Ovary (tissue), 9 donors: ENCODE measurements around the gene EDC3. TPM values are rescaled to one million over a fixed set of nuclear protein-coding genes. Genes with fewer than 3 reads are reported as not detected.
"Not testable (repeated sequence)": the region's sequence is repeated elsewhere in the genome, so short reads cannot be mapped to it uniquely, and the experiment has no call there.

Experiments used
- DNase-seq, 5 donors: peaks; one replicate each; pipeline ENCODE4 v3.0.0-alpha.2; 2019 to 2020
- H3K27ac ChIP-seq, 2 donors: fragments of 200-600 bp; one replicate each; pipeline versions ENCODE4 v1.5.1 to v1.8.0; 2019 to 2022
- H3K27me3 ChIP-seq: fragments of 200-600 bp; one replicate; pipeline ENCODE4 v1.8.0; 2022
- H3K36me3 ChIP-seq: fragments of 200-600 bp; sonication (generic); one replicate; pipeline ENCODE4 v1.5.1; 2019
- H3K4me1 ChIP-seq: one replicate; pipeline ENCODE4 v1.8.1; 2013; ENCODE audit warnings: mild to moderate bottlenecking, moderate library complexity; ENCODE audit not compliant: insufficient read depth
- H3K4me3 ChIP-seq: fragments of 200-600 bp; sonication (generic); one replicate; pipeline ENCODE4 v1.5.1; 2017
- H3K9me3 ChIP-seq, 2 donors: fragments of 200-600 bp in 1 of 2; sonication (generic) in 1 of 2; one replicate each; pipeline versions ENCODE4 v1.5.1 to v1.8.1; 2013 to 2019; ENCODE audit warnings: mild to moderate bottlenecking in 1 of 2, moderate library complexity in 1 of 2
- CTCF ChIP-seq, 3 donors: fragments of 450-650 bp in 2 of 3; fragments of 200-600 bp in 1 of 3; IDR thresholded peaks; one replicate each; pipeline versions ENCODE4 v1.5.1 to v1.8.0; 2016 to 2022; ENCODE audit warnings: antibody characterized with exemption in 3 of 3, mild to moderate bottlenecking in 1 of 3
- EP300 ChIP-seq: sonication (generic); formaldehyde crosslinking; IDR thresholded peaks from one replicate; pipeline ENCODE4 v1.6.1; 2017; ENCODE audit warnings: antibody characterized with exemption
- POLR2A ChIP-seq: fragments of 450-650 bp; IDR thresholded peaks from one replicate; pipeline ENCODE4 v1.6.1; 2017; ENCODE audit warnings: antibody characterized with exemption, mild to moderate bottlenecking, moderate library complexity
- WGBS, 3 donors: extraction: QIAGEN DNeasy Blood & Tissue Kit in 1 of 3; methylation state at CpG; one replicate each; pipeline versions ENCODE4 v1.1.5 to v1.1.7; 2013 to 2017; 5-methylcytosine and 5-hydroxymethylcytosine counted together
- intact Hi-C, 4 donors: fragments of 100-400 bp; cut with DNase I; formaldehyde crosslinking; loops; one replicate each; pipeline versions ENCODE4 v1.11.0 to v1.15.1; 2022 to 2023
- polyA plus RNA-seq, 2 donors: library from polyadenylated mRNA; stranded (reverse); fragments of 200-250 nt in 1 of 2; fragments of 350-450 nt in 1 of 2; fragmentation: Illumina TruSeq in 1 of 2; extraction: RNeasy Lipid Tissue Mini Kit (QIAGEN cat#74804) in 1 of 2; gene quantifications; one replicate each; pipeline ENCODE4 v1.2.3, GENCODE V29; 2013 to 2014
- total RNA-seq, 7 donors: library from RNA; depleted of rRNA in 2 of 7; stranded (reverse); fragments of >200 nt in 2 of 7; fragmentation: NEBNext Ultra II Directional in 3 of 7; extraction: Animal tissue kit (Norgen Biotek cat#: 25700) in 3 of 7; gene quantifications; one replicate each; pipeline versions ENCODE4 v1.1.0 to v1.2.4, GENCODE V29; 2016 to 2023
- donor health status: DM: no; HTN: no; CAD: no; lungs with moderate emphysema.
- donor health status: DM: no; HTN: no; CAD: no.
- donor health status: Bipolar disorder and iron deficiency.
- donor health status: DM: yes; HTN: yes; CAD: no.
- donor health status: DM: no; HTN: no; CAD: no.
- donor health status: DM: yes; HTN: yes; CAD: no.

EDC3 gene
- total and polyA plus RNA-seq, 9 donors = 10.6 to 44.5 (median 34.2) TPM

- intact Hi-C loops = no loop called here
- Histone ChIP-seq H3K9me3 (no peaks in the 10 kb centered on the region), H3K27me3 (no peaks in the 10 kb centered on the region), H3K36me3 (no peaks in the 10 kb centered on the region), H3K4me3 (no peak overlapping the region), H3K4me1 (no peaks in the 10 kb centered on the region), H3K27ac (no peak overlapping the region)
- WGBS, 3 donors = 87 to 91% (median 89%) methylated on average over 3 of the region's 3 CpGs
- TF ChIP-seq EP300 (no peak), POLR2A (no peak), CTCF (IDR thresholded peaks at IDR 0.05) (no peak)
- DNase-seq = no peak
Measured at GRCh38 chr15:74733269-74733668, 37.4 kb upstream of the EDC3 start.

DNA sequence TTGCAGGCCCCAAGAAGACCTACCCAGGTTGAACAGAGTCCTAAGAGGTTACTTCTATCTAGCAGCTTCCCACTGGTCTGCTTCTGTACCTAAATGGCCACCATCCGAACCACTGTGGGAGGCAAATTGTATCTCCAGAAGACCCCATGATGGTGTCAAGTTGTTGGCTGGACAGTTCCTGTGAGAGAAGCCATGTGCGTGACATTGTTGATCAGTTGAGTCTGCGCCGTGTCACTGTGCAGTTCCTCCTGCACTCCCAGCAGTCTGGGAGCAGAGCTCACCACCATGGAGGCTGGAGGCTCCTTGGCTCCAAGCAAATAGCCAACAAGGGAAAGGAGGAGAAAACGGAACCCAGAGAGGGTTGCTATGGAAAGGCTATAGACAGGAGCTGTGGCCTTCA lies 37.0 kb upstream of the EDC3 start:
- TF ChIP-seq POLR2A = no peak
- TF ChIP-seq CTCF (IDR thresholded peaks at IDR 0.05) = no peak
- no peak for TF ChIP-seq EP300
- Histone ChIP-seq H3K4me3 (no peak overlapping the region), H3K27ac (no peak overlapping the region), H3K4me1 (no peaks in the 10 kb centered on the region), H3K36me3 (no peaks in the 10 kb centered on the region), H3K9me3 (no peaks in the 10 kb centered on the region), H3K27me3 (no peaks in the 10 kb centered on the region)
- intact Hi-C loops = no loop called here
- no peak for DNase-seq
- 79 to 88% (median 83%) methylated on average over 5 of the region's 5 CpGs for WGBS, 3 donors

DNA sequence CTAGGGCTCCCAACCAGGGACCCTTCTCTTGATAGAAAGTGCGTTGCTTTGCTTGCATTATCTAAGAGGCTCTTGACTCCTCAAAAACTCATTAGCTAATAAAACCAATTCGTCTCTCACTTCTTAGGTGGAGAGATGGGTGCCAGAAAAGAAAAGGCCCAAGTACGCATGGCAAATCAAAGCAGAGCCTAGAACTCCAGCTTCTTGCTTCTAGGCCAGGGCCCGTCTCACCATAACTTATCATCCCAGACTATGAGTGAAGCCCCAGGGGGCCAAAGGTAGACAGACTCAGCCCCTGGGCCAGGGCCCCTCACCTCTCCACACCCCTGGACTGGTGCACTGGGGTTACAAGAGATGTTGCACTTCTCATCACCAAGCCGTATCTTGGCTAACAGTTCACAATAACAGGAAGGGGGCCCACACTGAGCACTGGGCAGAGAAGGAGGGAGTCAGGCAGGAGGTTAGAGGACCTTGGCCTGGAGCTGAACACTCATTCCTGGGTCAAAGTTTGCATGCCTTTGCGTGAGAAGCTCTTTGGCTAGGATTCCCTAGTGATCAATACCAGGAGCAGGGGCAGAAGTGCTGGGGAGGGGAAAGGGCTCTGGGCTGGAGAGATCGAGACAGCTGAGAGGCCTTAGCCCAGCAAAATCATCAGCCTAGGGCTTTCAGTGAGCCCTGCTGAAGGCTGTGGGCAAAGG lies 34.9 kb upstream of the EDC3 start:
- Histone ChIP-seq H3K4me1 (peaks cover 9% of the 10 kb centered on the region), H3K27ac (no peak overlapping the region), H3K27me3 (no peaks in the 10 kb centered on the region), H3K9me3 (no peaks in the 10 kb centered on the region), H3K36me3 (no peaks in the 10 kb centered on the region), H3K4me3 (no peak overlapping the region)
- intact Hi-C loops = no loop called here
- no peak for DNase-seq
- WGBS, 3 donors = 64 to 65% (median 65%) methylated on average over 7 of the region's 7 CpGs
- no peak for TF ChIP-seq POLR2A
- TF ChIP-seq CTCF (IDR thresholded peaks at IDR 0.05) = no peak
- TF ChIP-seq EP300 = no peak

GRCh38 chr15:74729372-74729771 lies 33.5 kb upstream of the EDC3 start:
- intact Hi-C loops, DNase-seq, H3K9me3 ChIP-seq, H3K27me3 ChIP-seq, H3K27ac ChIP-seq, H3K4me3 ChIP-seq, H3K36me3 ChIP-seq: not testable (repeated sequence)
- WGBS, 3 donors = 66 to 69% (median 68%) methylated on average over 6 of the region's 6 CpGs
- H3K4me1 ChIP-seq = peaks cover 11% of the 10 kb centered on the region

GRCh38 chr15:74728699-74729098 lies 32.9 kb upstream of the EDC3 start:
- H3K36me3 ChIP-seq, H3K27me3 ChIP-seq, DNase-seq, H3K9me3 ChIP-seq, H3K27ac ChIP-seq, intact Hi-C loops, H3K4me3 ChIP-seq: not testable (repeated sequence)
- peaks cover 11% of the 10 kb centered on the region for H3K4me1 ChIP-seq
- WGBS, 3 donors = 69 to 88% methylated on average over 15 to 22 of the region's 30 CpGs; no CpG with 5 or more reads in 1 of the 3 donors
